Measurements from ENCODE around the gene MARCHF10. TPM values are rescaled to one million over a fixed set of nuclear protein-coding genes. Genes with fewer than 3 reads are reported as not detected.
"Not testable (repeated sequence)": the region's sequence is repeated elsewhere in the genome, so short reads cannot be mapped to it uniquely, and the experiment has no call there.

The MARCHF10 gene
- total and polyA plus RNA-seq, 2 donors (not counting 3 experiments of a cell fraction or from before 2014, with no cell fraction given): 0.11 TPM; not detected in 1

GRCh38 chr17:62692159-62692651 is 115.9 kb downstream of the MARCHF10 start:
- TF ChIP-seq EZH2 (IDR thresholded peaks at IDR 0.05; ENCODE audit: borderline replicate concordance, low read depth, low read length, severe bottlenecking) (no peak), MAX (IDR thresholded peaks at IDR 0.05; ENCODE audit: insufficient read depth, insufficient read length) (no peak), CTCF (IDR thresholded peaks at IDR 0.05; ENCODE audit: extremely low read depth in 1 of 2, insufficient read depth in 1 of 2, low read depth in 1 of 2, low read length in 2 of 2) (no peak), JUN (IDR thresholded peaks at IDR 0.05; ENCODE audit: borderline replicate concordance, insufficient read depth, insufficient read length, low read depth) (no peak), GATA2 (IDR thresholded peaks at IDR 0.05; ENCODE audit: insufficient read depth, insufficient read length, low read depth, low read length) (no peak), FOS (IDR thresholded peaks at IDR 0.05; ENCODE audit: borderline replicate concordance, insufficient read depth, low read length) (no peak), POLR2A (IDR thresholded peaks at IDR 0.05; ENCODE audit: low read depth, low read length) (no peak), MYC (IDR thresholded peaks at IDR 0.05; ENCODE audit: low read depth, low read length) (no peak), POLR2AphosphoS5 (IDR thresholded peaks at IDR 0.05; ENCODE audit: insufficient read depth, low read depth, low read length) (no peak)
- no peaks in the 10 kb centered on the region for H3K9me3 ChIP-seq (replicated peaks; ENCODE audit: control insufficient read depth, insufficient read depth, low read length)
- FAIRE-seq: no peak
- ChIA-PET CTCF (interaction anchor here (1.4 to 5.5 kb wide), 2 partner anchors 19 to 715 kb away, joined by 3 to 26 read pairs; no protein-coding TSS in a partner anchor), POLR2A (no interaction called here)
- no peaks in the 10 kb centered on the region for H4K20me1 ChIP-seq (replicated peaks; ENCODE audit: control insufficient read depth, extremely low read depth, insufficient read depth, low read length)
- no peaks in the 10 kb centered on the region for H3K36me3 ChIP-seq (ENCODE audit: control insufficient read depth in 2 of 2, extremely low read depth in 1 of 2, insufficient read depth in 2 of 2, low read length in 2 of 2)
- dilution Hi-C loops (cut with MboI; ENCODE audit: extremely low pct_ligation_motif_present, low sequenced_read_pairs) (no loop called here), intact Hi-C loops (cut with micrococcal nuclease) (no loop called here)
- H3K27ac ChIP-seq (ENCODE audit: insufficient read depth, low read depth, low read length): no peak overlapping the region
- H3K79me2 ChIP-seq (ENCODE audit: control insufficient read depth, insufficient read depth, low read length): no peaks in the 10 kb centered on the region
- no peak overlapping the region for H2AFZ ChIP-seq (ENCODE audit: low read depth, low read length)
- DNase-seq (ENCODE audit: low read depth, low spot score): no peak
- H3K9me1 ChIP-seq (replicated peaks; ENCODE audit: control insufficient read depth, extremely low read depth, insufficient read depth, low read length): no peaks in the 10 kb centered on the region
- no TSS peak for BruUV-seq (replicated peaks)
- no peaks in the 10 kb centered on the region for H3K27me3 ChIP-seq (ENCODE audit: control insufficient read depth in 2 of 2, insufficient read depth in 2 of 2, low read length in 2 of 2)
- peaks cover 18% of the 10 kb centered on the region for H3K4me1 ChIP-seq (ENCODE audit: control insufficient read depth, extremely low read depth, insufficient read depth, low read length)
- no peak overlapping the region for H3K4me3 ChIP-seq (replicated peaks in 1 of 3; ENCODE audit: insufficient read depth in 1 of 3, low read depth in 1 of 3, low read length in 3 of 3)
- H3K9ac ChIP-seq (replicated peaks; ENCODE audit: extremely low read depth, insufficient read depth, low read length): no peak overlapping the region
- H3K4me2 ChIP-seq (ENCODE audit: insufficient read depth, low read length): no peak overlapping the region

- FAIRE-seq; H3K9me3 ChIP-seq (replicated peaks; ENCODE audit: control insufficient read depth, insufficient read depth, low read length); intact Hi-C loops (cut with micrococcal nuclease); H3K79me2 ChIP-seq (ENCODE audit: control insufficient read depth, insufficient read depth, low read length); H3K36me3 ChIP-seq (ENCODE audit: control insufficient read depth in 2 of 2, extremely low read depth in 1 of 2, insufficient read depth in 2 of 2, low read length in 2 of 2); H3K27ac ChIP-seq (ENCODE audit: insufficient read depth, low read depth, low read length); H3K9me1 ChIP-seq (replicated peaks; ENCODE audit: control insufficient read depth, extremely low read depth, insufficient read depth, low read length); BruUV-seq (replicated peaks); H4K20me1 ChIP-seq (replicated peaks; ENCODE audit: control insufficient read depth, extremely low read depth, insufficient read depth, low read length); H2AFZ ChIP-seq (ENCODE audit: low read depth, low read length); POLR2A ChIA-PET; H3K4me2 ChIP-seq (ENCODE audit: insufficient read depth, low read length); dilution Hi-C loops (cut with MboI; ENCODE audit: extremely low pct_ligation_motif_present, low sequenced_read_pairs); H3K4me3 ChIP-seq (replicated peaks in 1 of 3; ENCODE audit: insufficient read depth in 1 of 3, low read depth in 1 of 3, low read length in 3 of 3); DNase-seq (ENCODE audit: low read depth, low spot score); H3K9ac ChIP-seq (replicated peaks; ENCODE audit: extremely low read depth, insufficient read depth, low read length); H3K27me3 ChIP-seq (ENCODE audit: control insufficient read depth in 2 of 2, insufficient read depth in 2 of 2, low read length in 2 of 2): not testable (repeated sequence)
- peaks cover 18% of the 10 kb centered on the region for H3K4me1 ChIP-seq (ENCODE audit: control insufficient read depth, extremely low read depth, insufficient read depth, low read length)
- CTCF ChIA-PET: interaction anchor here (5.5 kb wide), 1 partner anchor 19 kb away, joined by 26 read pairs; no protein-coding TSS in a partner anchor
Measured at GRCh38 chr17:62691589-62691915, 116.6 kb downstream of the MARCHF10 start.
